Neural cell (in vitro differentiated cells): ENCODE results near the gene CYP11A1.

Experiments used
- CTCF ChIP-seq: fragments of 450-650 bp; IDR thresholded peaks from 2 replicates; pipeline ENCODE4 v1.5.1; 2014; ENCODE audit warnings: antibody characterized with exemption, mild to moderate bottlenecking, moderate library complexity; ENCODE audit not compliant: poor library complexity, severe bottlenecking
- EP300 ChIP-seq: fragments of 450-650 bp; conservative IDR thresholded peaks from 2 replicates; pipeline ENCODE4 v1.6.1; 2014; ENCODE audit warnings: antibody characterized with exemption, mild to moderate bottlenecking, moderate library complexity; ENCODE audit not compliant: poor library complexity, severe bottlenecking
- EZH2 ChIP-seq: fragments of 200-600, 300-800 bp; shearing (Covaris generic), sonication (generic); IDR thresholded peaks from 2 replicates; pipeline ENCODE4 v1.6.1; 2014; ENCODE audit warnings: antibody characterized with exemption, low read length, borderline replicate concordance, mild to moderate bottlenecking; ENCODE audit not compliant: insufficient read depth, poor library complexity, severe bottlenecking
- POLR2AphosphoS5 ChIP-seq: IDR thresholded peaks from 2 replicates; pipeline ENCODE4 v1.6.1; 2012
- RAD21 ChIP-seq: fragments of 450-650 bp; conservative IDR thresholded peaks from 2 replicates; pipeline ENCODE4 v1.6.1; 2014; ENCODE audit warnings: antibody characterized with exemption, mild to moderate bottlenecking, moderate library complexity
- SMC3 ChIP-seq: fragments of 450-650 bp; conservative IDR thresholded peaks from 2 replicates; pipeline ENCODE4 v1.6.1; 2014; ENCODE audit warnings: antibody characterized with exemption, mild to moderate bottlenecking, moderate library complexity; ENCODE audit not compliant: poor library complexity
- TAF1 ChIP-seq: IDR thresholded peaks from 2 replicates; pipeline ENCODE4 v1.6.1; 2012; ENCODE audit warnings: low read depth
- TF ChIP-seq, protein P1 (sequence below): IDR thresholded peaks from 2 replicates; pipeline ENCODE4 v1.6.1; 2012; ENCODE audit warnings: borderline replicate concordance

DNA sequence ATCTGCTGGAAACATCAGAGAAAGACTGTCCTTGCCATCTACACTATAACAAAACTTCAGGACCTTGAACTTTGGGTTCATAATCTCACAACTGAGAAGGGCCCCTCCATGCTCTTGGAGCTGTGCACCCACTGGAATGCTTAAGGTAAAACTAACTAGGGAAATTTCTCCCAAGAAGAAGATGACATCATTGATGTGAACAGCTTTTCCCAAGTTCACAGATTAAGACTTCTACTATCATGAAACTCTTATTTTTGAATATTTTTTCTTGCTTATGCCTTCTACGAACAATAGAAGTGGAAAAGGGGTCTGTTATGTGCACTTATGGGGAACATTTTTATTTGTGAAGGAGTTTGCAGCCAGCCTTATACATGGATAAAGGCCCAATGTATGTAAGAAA, 5.0 kb downstream of the CYP11A1 start:
- TF ChIP-seq CTCF: no peak
- no peak for TF ChIP-seq RAD21
- no peak for TF ChIP-seq EZH2
- TF ChIP-seq POLR2AphosphoS5: no peak
- TF ChIP-seq TAF1: no peak
- TF ChIP-seq SMC3: no peak
- TF ChIP-seq EP300: no peak
- TF ChIP-seq, protein P1, sequence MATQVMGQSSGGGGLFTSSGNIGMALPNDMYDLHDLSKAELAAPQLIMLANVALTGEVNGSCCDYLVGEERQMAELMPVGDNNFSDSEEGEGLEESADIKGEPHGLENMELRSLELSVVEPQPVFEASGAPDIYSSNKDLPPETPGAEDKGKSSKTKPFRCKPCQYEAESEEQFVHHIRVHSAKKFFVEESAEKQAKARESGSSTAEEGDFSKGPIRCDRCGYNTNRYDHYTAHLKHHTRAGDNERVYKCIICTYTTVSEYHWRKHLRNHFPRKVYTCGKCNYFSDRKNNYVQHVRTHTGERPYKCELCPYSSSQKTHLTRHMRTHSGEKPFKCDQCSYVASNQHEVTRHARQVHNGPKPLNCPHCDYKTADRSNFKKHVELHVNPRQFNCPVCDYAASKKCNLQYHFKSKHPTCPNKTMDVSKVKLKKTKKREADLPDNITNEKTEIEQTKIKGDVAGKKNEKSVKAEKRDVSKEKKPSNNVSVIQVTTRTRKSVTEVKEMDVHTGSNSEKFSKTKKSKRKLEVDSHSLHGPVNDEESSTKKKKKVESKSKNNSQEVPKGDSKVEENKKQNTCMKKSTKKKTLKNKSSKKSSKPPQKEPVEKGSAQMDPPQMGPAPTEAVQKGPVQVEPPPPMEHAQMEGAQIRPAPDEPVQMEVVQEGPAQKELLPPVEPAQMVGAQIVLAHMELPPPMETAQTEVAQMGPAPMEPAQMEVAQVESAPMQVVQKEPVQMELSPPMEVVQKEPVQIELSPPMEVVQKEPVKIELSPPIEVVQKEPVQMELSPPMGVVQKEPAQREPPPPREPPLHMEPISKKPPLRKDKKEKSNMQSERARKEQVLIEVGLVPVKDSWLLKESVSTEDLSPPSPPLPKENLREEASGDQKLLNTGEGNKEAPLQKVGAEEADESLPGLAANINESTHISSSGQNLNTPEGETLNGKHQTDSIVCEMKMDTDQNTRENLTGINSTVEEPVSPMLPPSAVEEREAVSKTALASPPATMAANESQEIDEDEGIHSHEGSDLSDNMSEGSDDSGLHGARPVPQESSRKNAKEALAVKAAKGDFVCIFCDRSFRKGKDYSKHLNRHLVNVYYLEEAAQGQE: no peak
